H1 (cell line): Measurements from ENCODE around the gene SLC43A2. TPM values are rescaled to one million over a fixed set of nuclear protein-coding genes. Genes with fewer than 3 reads are reported as not detected.

Experiments
- CTCF ChIA-PET: fragments of 300-600 bp; sonication (Branson Sonifier 250); formaldehyde crosslinking; loops from one replicate; lab custom pipeline; 2021; ENCODE audit not compliant: partially characterized antibody; lab: Charles Lee
- POLR2A ChIA-PET: fragments of 300-600 bp; sonication (Branson Sonifier 250); formaldehyde crosslinking; loops from one replicate; lab custom pipeline; 2021; ENCODE audit warnings: inconsistent platforms; ENCODE audit not compliant: partially characterized antibody; lab: Charles Lee
- DNase-seq, 2 experiments: peaks; one replicate each; pipeline versions ENCODE4 v3.0.0 to v3.0.0-alpha.2; 2010 to 2022; ENCODE audit warnings: low spot score in 2 of 2, low read depth in 1 of 2, mixed read lengths in 1 of 2
- FAIRE-seq: peaks from 2 replicates; lab custom pipeline; 2011; peaks lifted over from hg19 to GRCh38; lab: Jason Lieb, UNC
- H2AFZ ChIP-seq: 2 replicates; pipeline ENCODE4 v1.8.1; 2012; ENCODE audit warnings: low read length, inconsistent platforms
- H2AK5ac ChIP-seq: 2 replicates; pipeline ENCODE4 v1.6.1; 2013; ENCODE audit warnings: low read depth, low read length
- H2BK120ac ChIP-seq: replicated peaks from 2 replicates; pipeline ENCODE3; 2013; ENCODE audit warnings: low read depth, low read length, inconsistent platforms
- H2BK12ac ChIP-seq: 2 replicates; pipeline ENCODE4 v1.6.1; 2013; ENCODE audit warnings: low read depth, low read length
- H2BK15ac ChIP-seq: 2 replicates; pipeline ENCODE4 v1.6.1; 2013; ENCODE audit warnings: low read length
- H2BK20ac ChIP-seq: 2 replicates; pipeline ENCODE4 v1.6.1; 2013; ENCODE audit warnings: low read length
- H2BK5ac ChIP-seq: 2 replicates; pipeline ENCODE4 v1.6.1; 2013; ENCODE audit warnings: low read depth, low read length
- H3K14ac ChIP-seq: 2 replicates; pipeline ENCODE4 v1.6.1; 2013; ENCODE audit warnings: inconsistent platforms; ENCODE audit not compliant: insufficient read length
- H3K18ac ChIP-seq: 2 replicates; pipeline ENCODE4 v1.6.1; 2013; ENCODE audit warnings: low read length; ENCODE audit errors: extremely low read depth
- H3K23ac ChIP-seq: 2 replicates; pipeline ENCODE4 v1.6.1; 2013; ENCODE audit warnings: inconsistent platforms; ENCODE audit not compliant: insufficient read length
- H3K23me2 ChIP-seq: 2 replicates; pipeline ENCODE4 v1.6.1; 2013; ENCODE audit warnings: low read depth, low read length
- H3K27ac ChIP-seq: 2 replicates; pipeline ENCODE4 v1.6.1; 2011; ENCODE audit warnings: low read depth, low read length, inconsistent platforms
- H3K27me3 ChIP-seq, 4 experiments: replicated peaks in 1 of 4; 1 replicate in 1 of 4; 2 replicates in 3 of 4; pipeline versions ENCODE4 v1.6.1 to v1.8.1; 2011 to 2013; ENCODE audit warnings: low read length in 3 of 4, mild to moderate bottlenecking in 3 of 4, inconsistent platforms in 2 of 4, mixed read lengths in 2 of 4, moderate library complexity in 1 of 4; ENCODE audit not compliant: control insufficient read depth in 3 of 4, insufficient read depth in 3 of 4; ENCODE audit errors: extremely low read depth in 1 of 4
- H3K36me3 ChIP-seq, 4 experiments: 2 replicates each; pipeline versions ENCODE4 v1.6.1 to v1.8.1; 2011 to 2013; ENCODE audit warnings: mild to moderate bottlenecking in 4 of 4, low read length in 3 of 4, moderate library complexity in 2 of 4, control low read depth in 1 of 4, inconsistent platforms in 1 of 4; ENCODE audit not compliant: insufficient read depth in 4 of 4, control insufficient read depth in 2 of 4
- H3K4ac ChIP-seq: replicated peaks from 2 replicates; pipeline ENCODE3; 2013; ENCODE audit warnings: low read length, low read depth, mixed read lengths, inconsistent platforms; ENCODE audit not compliant: insufficient read length
- H3K4me1 ChIP-seq, 4 experiments: replicated peaks in 1 of 4; 1 replicate in 1 of 4; 2 replicates in 3 of 4; pipeline versions ENCODE4 v1.6.1 to v1.8.1; 2011 to 2013; ENCODE audit warnings: low read length in 3 of 4, inconsistent platforms in 2 of 4, mixed read lengths in 1 of 4; ENCODE audit not compliant: insufficient read depth in 4 of 4, control insufficient read depth in 3 of 4
- H3K4me2 ChIP-seq, 2 experiments: 2 replicates each; pipeline versions ENCODE4 v1.6.1 to v1.8.1; 2011 to 2013; ENCODE audit warnings: low read depth in 2 of 2, low read length in 2 of 2, control low read depth in 1 of 2, inconsistent platforms in 1 of 2, mild to moderate bottlenecking in 1 of 2; ENCODE audit not compliant: insufficient read depth in 1 of 2
- H3K4me3 ChIP-seq, 4 experiments: fragments of 200-600, 300-600 bp in 1 of 4; sonication (generic), shearing (Covaris generic), sonication (Bioruptor Twin) in 1 of 4; 2 replicates each; pipeline versions ENCODE4 v1.5.1 to v1.8.1; 2011 to 2016; ENCODE audit warnings: low read length in 4 of 4, low read depth in 3 of 4, control low read depth in 2 of 4, inconsistent platforms in 2 of 4, mild to moderate bottlenecking in 2 of 4, mixed read lengths in 1 of 4, moderate library complexity in 1 of 4; ENCODE audit not compliant: insufficient read depth in 2 of 4; ENCODE audit errors: extremely low read depth in 1 of 4
- H3K56ac ChIP-seq: replicated peaks from 2 replicates; pipeline ENCODE3; 2013; ENCODE audit warnings: low read depth, mild to moderate bottlenecking, mixed read lengths, low read length, inconsistent platforms; ENCODE audit not compliant: insufficient read length
- H3K79me1 ChIP-seq: 2 replicates; pipeline ENCODE4 v1.6.1; 2013; ENCODE audit warnings: low read depth, low read length, control low read depth
- H3K79me2 ChIP-seq, 2 experiments: 2 replicates each; pipeline versions ENCODE4 v1.6.1 to v1.8.1; 2012 to 2013; ENCODE audit warnings: low read length in 2 of 2, mild to moderate bottlenecking in 2 of 2, inconsistent platforms in 1 of 2; ENCODE audit not compliant: insufficient read depth in 2 of 2, control insufficient read depth in 1 of 2
- H3K9ac ChIP-seq, 4 experiments: replicated peaks in 1 of 4; 1 replicate in 1 of 4; 2 replicates in 3 of 4; pipeline versions ENCODE4 v1.6.1 to v1.8.1; 2011 to 2013; ENCODE audit warnings: low read depth in 3 of 4, low read length in 3 of 4, control low read depth in 2 of 4, mild to moderate bottlenecking in 2 of 4, moderate library complexity in 2 of 4, inconsistent platforms in 1 of 4; ENCODE audit errors: extremely low read depth in 1 of 4
- H3K9me3 ChIP-seq, 2 experiments: 2 replicates each; pipeline versions ENCODE4 v1.6.1 to v1.8.1; 2012 to 2013; ENCODE audit warnings: mild to moderate bottlenecking in 2 of 2, moderate library complexity in 2 of 2, control low read depth in 1 of 2, inconsistent platforms in 1 of 2, low read depth in 1 of 2, low read length in 1 of 2, mixed read lengths in 1 of 2; ENCODE audit not compliant: insufficient read depth in 2 of 2
- H4K20me1 ChIP-seq, 2 experiments: replicated peaks in 1 of 2; 2 replicates each; pipeline versions ENCODE3 to v1.8.1; 2011 to 2013; ENCODE audit warnings: inconsistent platforms in 2 of 2, low read length in 2 of 2, mild to moderate bottlenecking in 1 of 2; ENCODE audit not compliant: insufficient read depth in 2 of 2, control insufficient read depth in 1 of 2
- H4K5ac ChIP-seq: 2 replicates; pipeline ENCODE4 v1.6.1; 2013; ENCODE audit warnings: low read length, low read depth, mixed read lengths, inconsistent platforms; ENCODE audit not compliant: insufficient read length
- H4K8ac ChIP-seq: 2 replicates; pipeline ENCODE4 v1.8.0; 2013; ENCODE audit warnings: mild to moderate bottlenecking, moderate library complexity, low read length, inconsistent platforms; ENCODE audit not compliant: insufficient read depth; ENCODE audit errors: extremely low read depth
- H4K91ac ChIP-seq: replicated peaks from 2 replicates; pipeline ENCODE3; 2013; ENCODE audit warnings: low read length, mixed read lengths, inconsistent platforms; ENCODE audit not compliant: insufficient read length
- GABPA ChIP-seq: IDR thresholded peaks from 2 replicates; pipeline ENCODE4 v1.6.1; 2011; ENCODE audit warnings: mild to moderate bottlenecking, low read length, moderate library complexity, borderline replicate concordance; ENCODE audit not compliant: insufficient read depth
- HDAC6 ChIP-seq: IDR thresholded peaks from one replicate; pipeline ENCODE4 v1.7.1; 2012; ENCODE audit warnings: low read depth, mild to moderate bottlenecking, inconsistent platforms, low read length, moderate library complexity
- JUND ChIP-seq: IDR thresholded peaks from 2 replicates; pipeline ENCODE4 v1.6.1; 2011; ENCODE audit warnings: mild to moderate bottlenecking, improper control_type of control experiment, low read length
- POLR2AphosphoS5 ChIP-seq: IDR thresholded peaks from 2 replicates; pipeline ENCODE4 v1.6.1; 2011; ENCODE audit warnings: low read depth, low read length
- RAD21 ChIP-seq, 2 experiments: IDR thresholded peaks in 1 of 2; conservative IDR thresholded peaks in 1 of 2; 2 replicates each; pipeline ENCODE4 v1.6.1; 2011; ENCODE audit warnings: low read depth in 2 of 2, low read length in 2 of 2, improper control_type of control experiment in 1 of 2, inconsistent platforms in 1 of 2, mild to moderate bottlenecking in 1 of 2, moderate library complexity in 1 of 2
- TEAD4 ChIP-seq: IDR thresholded peaks from 2 replicates; pipeline ENCODE4 v1.6.1; 2012; ENCODE audit warnings: low read depth, low read length, inconsistent platforms, mixed read lengths
- WGBS, 2 experiments: shearing (Covaris generic) in 1 of 2; methylation state at CpG; one replicate each; pipeline versions ENCODE4 v1.1.6 to v1.1.7; 2013 to 2015; ENCODE audit warnings: low lambda C conversion rate in 2 of 2, mixed read lengths in 2 of 2, inconsistent platforms in 1 of 2, low coverage in 1 of 2, missing lambda C conversion rate in 1 of 2; ENCODE audit not compliant: insufficient replicate concordance in 2 of 2, insufficient coverage in 1 of 2, insufficient read length in 1 of 2; ENCODE audit errors: extremely low coverage in 1 of 2, missing lambda C conversion rate in 1 of 2; 5-methylcytosine and 5-hydroxymethylcytosine counted together
- polyA plus RNA-seq, 7 experiments: library from polyadenylated mRNA; depleted of rRNA in 3 of 7; stranded (reverse) in 5 of 7; unstranded in 2 of 7; fragments of >200 nt in 5 of 7; fragments of 200-250 nt in 2 of 7; gene quantifications; 1 replicate in 5 of 7; 2 replicates in 1 of 7; 4 replicates in 1 of 7; pipeline versions ENCODE4 v1.2.1 to v1.2.3, GENCODE V29; 2011 to 2013; ENCODE audit warnings: missing spikeins in 2 of 7, mixed read lengths in 2 of 7
- total RNA-seq: library from RNA; stranded (reverse); fragmentation: NEBNext Ultra II Directional; extraction: Animal tissue kit (Norgen Biotek cat#: 25700); gene quantifications from 2 replicates; pipeline ENCODE4 v1.2.1, GENCODE V29; 2021

Gene SLC43A2
- total and polyA plus RNA-seq, 2 of the 8 experiments (the other 6 are each of a cell fraction or from before 2014, with no cell fraction given) = 6.6 to 10.5 TPM

- POLR2A ChIA-PET = no interaction called here
- no peak overlapping the region for H3K27ac ChIP-seq
- DNase-seq = no peak
These were observed 37.1 kb downstream of the SLC43A2 start for GRCh38 chr17:1591474-1592090.

More at GRCh38 chr17:1591474-1592090, 37.1 kb downstream of the SLC43A2 start:
- no peak overlapping the region for H2BK20ac ChIP-seq
- no peak overlapping the region for H2BK15ac ChIP-seq
- no peak overlapping the region for H2AK5ac ChIP-seq
- TF ChIP-seq POLR2AphosphoS5 (no peak), RAD21 (IDR thresholded peaks at IDR 0.05 in 1 of 2, conservative IDR thresholded peaks at IDR 0.05 in 1 of 2; ENCODE audit: low read depth in 2 of 2, low read length in 2 of 2) (no peak), TEAD4 (no peak), JUND (no peak), HDAC6 (no peak), GABPA (no peak)
- no peak overlapping the region for H3K56ac ChIP-seq
- H3K4ac ChIP-seq = no peak overlapping the region
- peaks cover 0 to 7% (median 4%) of the 10 kb centered on the region in 4 experiments; a peak in 4 of 7 replicates for H3K4me1 ChIP-seq
- no peak overlapping the region for H4K5ac ChIP-seq
- H2BK120ac ChIP-seq = no peak overlapping the region
- H3K4me2 ChIP-seq = no peak overlapping the region
- no peak overlapping the region for H3K14ac ChIP-seq
- no peak for FAIRE-seq
- CTCF ChIA-PET = interaction anchor here (0.9 to 1.5 kb wide), 7 partner anchors 13 to 58 kb away, joined by 3 to 5 read pairs (median 3); no protein-coding TSS in a partner anchor
- no peaks in the 10 kb centered on the region for H3K9me3 ChIP-seq
- no peaks in the 10 kb centered on the region for H3K79me2 ChIP-seq
- H4K8ac ChIP-seq = no peak overlapping the region; the same call in 1 of the 2 replicates
- WGBS, 2 experiments = 97% methylated on average over 22 of the region's 40 CpGs; no CpG with 5 or more reads in 1 of the 2 experiments
- H3K4me3 ChIP-seq = no peak overlapping the region
- H3K36me3 ChIP-seq = no peaks in the 10 kb centered on the region
- H2BK5ac ChIP-seq = no peak overlapping the region
- no peak overlapping the region for H3K18ac ChIP-seq
- no peak overlapping the region for H3K23ac ChIP-seq
- no peaks in the 10 kb centered on the region for H3K23me2 ChIP-seq
- H2BK12ac ChIP-seq = 0 out of 2 replicates have a peak overlapping the region, but pooled peaks have one; percentile 23
- H3K9ac ChIP-seq = no peak overlapping the region
- no peak overlapping the region for H4K91ac ChIP-seq
- no peaks in the 10 kb centered on the region for H3K79me1 ChIP-seq
- H3K27me3 ChIP-seq = no peaks in the 10 kb centered on the region
- no peaks in the 10 kb centered on the region for H4K20me1 ChIP-seq
- H2AFZ ChIP-seq = no peak overlapping the region
